Smooth muscle cell (in vitro differentiated cells): ENCODE data around the gene RDH16. TPM values are rescaled to one million over a fixed set of nuclear protein-coding genes. Genes with fewer than 3 reads are reported as not detected.

Source experiments
- DNase-seq: peaks from one replicate; lab custom pipeline; 2025; ENCODE audit not compliant: unreplicated experiment; lab: John Stamatoyannopoulos, UW
- H2AFZ ChIP-seq: fragments of 200-600 bp; sonication (generic); 2 replicates; pipeline ENCODE4 v1.6.0; 2016; ENCODE audit warnings: antibody characterized with exemption, low read depth, mild to moderate bottlenecking
- H3F3A ChIP-seq: fragments of 200-600 bp; sonication (generic); 2 replicates; pipeline ENCODE4 v1.6.0; 2017; ENCODE audit warnings: antibody characterized with exemption, low read depth
- H3K27ac ChIP-seq: fragments of 200-600 bp; sonication (generic); 2 replicates; pipeline ENCODE4 v1.5.1; 2016; ENCODE audit warnings: low read depth, mild to moderate bottlenecking
- H3K27me3 ChIP-seq: fragments of 200-600 bp; sonication (generic); 2 replicates; pipeline ENCODE4 v1.6.1; 2016; ENCODE audit warnings: low read depth, mild to moderate bottlenecking
- H3K36me3 ChIP-seq: fragments of 200-600 bp; sonication (generic); 2 replicates; pipeline ENCODE4 v1.5.1; 2016; ENCODE audit warnings: low read depth
- H3K4me1 ChIP-seq: fragments of 200-600 bp; sonication (generic); 2 replicates; pipeline ENCODE4 v1.5.1; 2016; ENCODE audit warnings: low read depth
- H3K4me2 ChIP-seq: fragments of 200-600 bp; sonication (generic); 2 replicates; pipeline ENCODE4 v1.6.0; 2016; ENCODE audit warnings: mild to moderate bottlenecking
- H3K4me3 ChIP-seq: fragments of 200-600 bp; sonication (generic); 2 replicates; pipeline ENCODE4 v1.5.1; 2016; ENCODE audit warnings: mild to moderate bottlenecking
- H3K79me2 ChIP-seq: fragments of 200-600 bp; sonication (generic); 2 replicates; pipeline ENCODE4 v1.6.0; 2016; ENCODE audit warnings: low read depth, mild to moderate bottlenecking
- H3K9ac ChIP-seq: fragments of 200-600 bp; sonication (generic); 2 replicates; pipeline ENCODE4 v1.6.0; 2016; ENCODE audit warnings: low read depth
- H3K9me3 ChIP-seq: fragments of 200-600 bp; sonication (generic); replicated peaks from 2 replicates; pipeline ENCODE4 v1.5.1; 2016; ENCODE audit warnings: low read depth
- H4K20me1 ChIP-seq: fragments of 200-600 bp; sonication (generic); 2 replicates; pipeline ENCODE4 v1.6.0; 2016; ENCODE audit warnings: low read depth
- WGBS: methylation state at CpG from one replicate; pipeline ENCODE4 v1.1.7; 2016; ENCODE audit warnings: low lambda C conversion rate; 5-methylcytosine and 5-hydroxymethylcytosine counted together
- polyA plus RNA-seq: library from polyadenylated mRNA; unstranded; fragments of >200 nt; fragmentation: Nextera tagmentation; extraction: Ambion mirVana; gene quantifications from 2 replicates; pipeline ENCODE4 v1.2.1, GENCODE V29; 2016
- total RNA-seq: library from RNA; depleted of rRNA; stranded (reverse); fragments of >200 nt; gene quantifications from 2 replicates; pipeline ENCODE4 v1.2.3, GENCODE V29; 2014
- TF ChIP-seq, protein P1 (sequence below): fragments of 200-600 bp; sonication (generic); IDR thresholded peaks from 2 replicates; pipeline ENCODE4 v1.5.1; 2017; ENCODE audit warnings: borderline replicate concordance, mild to moderate bottlenecking, antibody characterized with exemption; ENCODE audit not compliant: insufficient read depth, poor library complexity, severe bottlenecking

The RDH16 gene
- total and polyA plus RNA-seq, 2 experiments from 2014 or later, result 0.55 to 2.0 TPM

DNA sequence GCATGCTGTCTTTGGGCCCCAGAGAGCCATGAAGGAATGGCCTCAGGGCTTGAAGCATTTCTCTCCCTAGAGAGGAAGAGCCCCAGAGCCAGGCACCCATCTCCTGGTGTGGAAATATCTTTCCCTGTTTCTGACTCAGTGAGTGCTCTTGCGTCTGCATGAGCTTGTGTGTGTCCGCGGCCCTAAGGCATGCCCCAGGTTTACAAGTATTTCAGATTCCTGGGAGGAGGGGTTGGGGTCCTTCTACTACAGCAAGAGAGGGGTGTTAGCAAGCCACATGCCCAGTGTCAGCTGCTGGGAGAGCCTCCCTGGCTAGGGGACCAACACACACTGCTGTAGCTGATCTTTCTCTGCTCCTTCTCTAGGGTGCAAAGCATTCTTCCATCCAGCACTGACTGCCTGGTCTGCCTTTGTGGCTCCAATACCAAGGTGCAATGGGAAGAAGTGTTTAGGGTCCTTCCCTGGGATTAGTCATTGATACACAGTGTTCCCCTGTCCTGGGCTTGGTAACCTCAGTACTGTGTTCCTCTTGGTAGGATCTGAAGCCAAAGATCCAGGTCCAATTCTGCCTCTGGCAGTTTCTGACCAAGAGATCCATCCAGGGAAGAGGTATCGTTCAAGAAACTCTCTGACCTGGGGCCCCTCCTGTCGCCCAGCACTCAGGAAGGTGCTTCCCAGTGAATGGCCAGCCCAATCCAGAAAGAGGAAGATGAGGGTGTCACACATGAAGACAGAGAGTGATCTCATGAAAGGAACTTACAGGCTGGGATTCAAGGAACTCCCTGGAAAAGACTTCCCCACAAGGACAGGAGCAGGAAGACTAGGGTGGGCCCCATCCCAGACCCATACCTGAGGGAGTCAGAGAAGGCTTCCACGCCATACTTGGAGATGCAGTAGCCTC lies 3.1 kb downstream of the RDH16 start:
- Histone ChIP-seq H3K4me2 (no peak overlapping the region), H4K20me1 (no peaks in the 10 kb centered on the region), H3K4me3 (no peak overlapping the region), H3K36me3 (no peaks in the 10 kb centered on the region), H2AFZ (no peak overlapping the region), H3K27me3 (no peaks in the 10 kb centered on the region), H3K79me2 (no peaks in the 10 kb centered on the region), H3K9me3 (no peaks in the 10 kb centered on the region), H3F3A (no peaks in the 10 kb centered on the region), H3K9ac (no peak overlapping the region), H3K27ac (no peak overlapping the region), H3K4me1 (no peaks in the 10 kb centered on the region)
- TF ChIP-seq, protein P1, sequence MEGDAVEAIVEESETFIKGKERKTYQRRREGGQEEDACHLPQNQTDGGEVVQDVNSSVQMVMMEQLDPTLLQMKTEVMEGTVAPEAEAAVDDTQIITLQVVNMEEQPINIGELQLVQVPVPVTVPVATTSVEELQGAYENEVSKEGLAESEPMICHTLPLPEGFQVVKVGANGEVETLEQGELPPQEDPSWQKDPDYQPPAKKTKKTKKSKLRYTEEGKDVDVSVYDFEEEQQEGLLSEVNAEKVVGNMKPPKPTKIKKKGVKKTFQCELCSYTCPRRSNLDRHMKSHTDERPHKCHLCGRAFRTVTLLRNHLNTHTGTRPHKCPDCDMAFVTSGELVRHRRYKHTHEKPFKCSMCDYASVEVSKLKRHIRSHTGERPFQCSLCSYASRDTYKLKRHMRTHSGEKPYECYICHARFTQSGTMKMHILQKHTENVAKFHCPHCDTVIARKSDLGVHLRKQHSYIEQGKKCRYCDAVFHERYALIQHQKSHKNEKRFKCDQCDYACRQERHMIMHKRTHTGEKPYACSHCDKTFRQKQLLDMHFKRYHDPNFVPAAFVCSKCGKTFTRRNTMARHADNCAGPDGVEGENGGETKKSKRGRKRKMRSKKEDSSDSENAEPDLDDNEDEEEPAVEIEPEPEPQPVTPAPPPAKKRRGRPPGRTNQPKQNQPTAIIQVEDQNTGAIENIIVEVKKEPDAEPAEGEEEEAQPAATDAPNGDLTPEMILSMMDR, result no peak
- DNase-seq, result no peak
- 93% methylated on average over 6 of the region's 6 CpGs for WGBS

GRCh38 chr12:56953314-56953713 lies 4.1 kb downstream of the RDH16 start:
- WGBS, result 45% methylated on average over 1 of the region's 1 CpG
- no peaks in the 10 kb centered on the region for H3K36me3 ChIP-seq
- no peak overlapping the region for H3K27ac ChIP-seq
- H3K9me3 ChIP-seq, result no peaks in the 10 kb centered on the region
- TF ChIP-seq, protein P1, result no peak
- no peaks in the 10 kb centered on the region for H3F3A ChIP-seq
- H3K4me2 ChIP-seq, result no peak overlapping the region
- DNase-seq, result no peak
- no peak overlapping the region for H3K4me3 ChIP-seq
- no peaks in the 10 kb centered on the region for H4K20me1 ChIP-seq
- no peak overlapping the region for H2AFZ ChIP-seq
- H3K9ac ChIP-seq, result no peak overlapping the region
- H3K27me3 ChIP-seq, result no peaks in the 10 kb centered on the region
- H3K79me2 ChIP-seq, result no peaks in the 10 kb centered on the region
- no peaks in the 10 kb centered on the region for H3K4me1 ChIP-seq

- Histone ChIP-seq H3K36me3 (no peaks in the 10 kb centered on the region), H3K27ac (no peak overlapping the region), H3K4me1 (no peaks in the 10 kb centered on the region), H3K4me3 (no peak overlapping the region), H3F3A (no peaks in the 10 kb centered on the region), H3K4me2 (no peak overlapping the region), H2AFZ (no peak overlapping the region), H4K20me1 (no peaks in the 10 kb centered on the region), H3K79me2 (no peaks in the 10 kb centered on the region), H3K9me3 (no peaks in the 10 kb centered on the region), H3K9ac (no peak overlapping the region), H3K27me3 (no peaks in the 10 kb centered on the region)
- TF ChIP-seq, protein P1, result no peak
- DNase-seq, result no peak
- WGBS, result 90% methylated on average over 11 of the region's 11 CpGs
Measured at GRCh38 chr12:56951582-56952339, 5.6 kb downstream of the RDH16 start.
